ENCODE measurements around the gene GBGT1. TPM values are rescaled to one million over a fixed set of nuclear protein-coding genes. Genes with fewer than 3 reads are reported as not detected.
"Not testable (repeated sequence)": the region's sequence is repeated elsewhere in the genome, so short reads cannot be mapped to it uniquely, and the experiment has no call there.

Gene GBGT1
- 1 to 10 TPM; 3.6 to 4.1 TPM for total RNA-seq

- Mint-ChIP-seq H3K27ac (no peak within 1 kb of the TSS), H3K9me3 (no peaks in the 10 kb centered on the region), H3K27me3 (peaks cover 3% of the 10 kb centered on the region), H3K4me1 (ENCODE audit: low read depth) (no peaks in the 10 kb centered on the region), H3K36me3 (ENCODE audit: low read depth) (no peaks in the 10 kb centered on the region), H3K4me3 (peak within 1 kb of the TSS; percentile 67)
- ChIA-PET POLR2A (interaction anchor here (0.6 kb wide), 1 partner anchor 120 kb away, joined by 3 read pairs; no protein-coding TSS in a partner anchor), CTCF (interaction anchor here (1.4 kb wide), 1 partner anchor 18 kb away, joined by 5 read pairs; no protein-coding TSS in a partner anchor)
- intact Hi-C loops (cut with micrococcal nuclease): no loop called here
- peak; percentile 25 for DNase-seq
- peak; percentile 56 for ATAC-seq
- no peak for TF ChIP-seq CTCF (IDR thresholded peaks at IDR 0.05)
These were observed at the start of gene GBGT1 for GRCh38 chr9:133163504-133164172. GBGT1 (minus strand) TSS chr9:133163914; CDS start chr9:133162412, 1,502 bp downstream.

DNA sequence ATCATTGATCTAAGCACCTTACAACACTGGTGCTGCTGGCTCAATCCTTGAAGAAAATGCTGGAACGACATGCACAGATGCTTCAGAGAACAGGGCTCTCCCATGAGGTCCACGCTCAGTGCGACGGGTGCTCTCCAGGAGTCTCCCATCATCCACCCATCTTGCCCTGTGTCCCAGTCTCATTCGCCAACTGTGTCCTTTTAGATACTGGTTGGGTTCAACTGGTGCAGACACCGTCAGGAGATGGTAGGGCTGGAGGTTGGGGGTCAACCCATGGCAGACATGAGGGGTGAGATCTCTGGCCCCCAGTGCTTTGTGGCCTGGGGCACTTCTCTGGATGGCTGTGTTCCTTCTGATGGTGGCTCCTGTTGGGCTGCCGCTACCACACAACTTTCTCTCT is 46.9 kb upstream of the GBGT1 start:
- no peak overlapping the region for H3K4me3 Mint-ChIP-seq
- ChIA-PET CTCF (no interaction called here), POLR2A (no interaction called here)
- no peak for ATAC-seq
- no peak for TF ChIP-seq CTCF (IDR thresholded peaks at IDR 0.05)
- peaks cover 20% of the 10 kb centered on the region for H3K27me3 Mint-ChIP-seq
- H3K9me3 Mint-ChIP-seq: no peaks in the 10 kb centered on the region
- no peaks in the 10 kb centered on the region for H3K4me1 Mint-ChIP-seq (ENCODE audit: low read depth)
- no peaks in the 10 kb centered on the region for H3K36me3 Mint-ChIP-seq (ENCODE audit: low read depth)
- intact Hi-C loops (cut with micrococcal nuclease): no loop called here
- DNase-seq: no peak
- no peak overlapping the region for H3K27ac Mint-ChIP-seq

DNA sequence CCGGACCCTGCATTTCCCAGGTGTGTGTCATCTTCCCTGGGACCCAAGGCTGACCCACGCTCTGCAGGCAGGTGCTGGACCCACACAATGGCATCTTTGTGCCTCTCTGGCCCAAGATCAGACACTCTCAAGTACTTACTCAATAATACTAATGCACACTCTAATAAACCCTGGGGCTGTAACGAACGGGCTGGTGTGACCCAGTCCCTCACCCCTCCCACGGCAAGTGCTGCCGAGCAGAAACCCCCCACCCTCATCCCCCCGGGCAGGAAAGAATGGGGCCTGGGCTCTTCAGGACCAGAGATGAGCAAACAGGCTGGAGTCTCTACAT is 46.5 kb upstream of the GBGT1 start:
- no peak for TF ChIP-seq CTCF (IDR thresholded peaks at IDR 0.05)
- H3K36me3 Mint-ChIP-seq (ENCODE audit: low read depth): no peaks in the 10 kb centered on the region
- H3K4me1 Mint-ChIP-seq (ENCODE audit: low read depth): no peaks in the 10 kb centered on the region
- DNase-seq (no peak), ATAC-seq (no peak)
- no peak overlapping the region for H3K27ac Mint-ChIP-seq
- H3K9me3 Mint-ChIP-seq: no peaks in the 10 kb centered on the region
- peaks cover 17% of the 10 kb centered on the region for H3K27me3 Mint-ChIP-seq
- H3K4me3 Mint-ChIP-seq: no peak overlapping the region
- ChIA-PET CTCF (no interaction called here), POLR2A (no interaction called here)
- intact Hi-C loops (cut with micrococcal nuclease): no loop called here

GRCh38 chr9:133209327-133210201 is 45.9 kb upstream of the GBGT1 start:
- H3K9me3 Mint-ChIP-seq; ATAC-seq; intact Hi-C loops (cut with micrococcal nuclease); H3K27ac Mint-ChIP-seq; DNase-seq; H3K36me3 Mint-ChIP-seq (ENCODE audit: low read depth); CTCF ChIA-PET; POLR2A ChIA-PET; H3K4me3 Mint-ChIP-seq; H3K4me1 Mint-ChIP-seq (ENCODE audit: low read depth): not testable (repeated sequence)
- peaks cover 14% of the 10 kb centered on the region for H3K27me3 Mint-ChIP-seq

DNA sequence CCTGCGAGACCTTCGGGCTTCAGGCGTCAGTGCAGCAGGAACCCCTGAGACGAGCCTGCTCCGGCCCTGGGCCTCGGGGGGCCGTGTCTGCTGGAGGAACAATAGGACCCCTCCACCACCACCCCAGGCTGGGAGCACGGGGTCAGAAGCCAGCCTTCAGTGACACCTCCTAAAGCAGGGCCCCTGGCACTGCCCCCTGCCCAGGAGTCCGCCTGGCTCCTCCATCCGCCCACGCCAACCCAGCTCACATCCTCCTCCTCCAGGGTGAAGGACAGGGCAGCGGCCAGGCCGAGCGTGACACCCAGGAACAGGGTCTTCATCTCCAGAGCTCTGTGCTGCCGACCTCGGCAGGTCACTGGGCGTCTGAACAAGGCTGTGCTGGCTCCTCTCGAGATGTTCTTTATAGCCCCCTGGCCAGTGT is 45.2 kb upstream of the GBGT1 start, which contains the start of gene OBP2B:
TSS of gene OBP2B (minus strand) at position 371 of the 421 bp plus-strand sequence. CDS start at position 320, 51 bp downstream.
- CTCF ChIA-PET; H3K4me1 Mint-ChIP-seq (ENCODE audit: low read depth); H3K36me3 Mint-ChIP-seq (ENCODE audit: low read depth); POLR2A ChIA-PET; H3K4me3 Mint-ChIP-seq; intact Hi-C loops (cut with micrococcal nuclease); DNase-seq; H3K27ac Mint-ChIP-seq; H3K9me3 Mint-ChIP-seq; H3K27me3 Mint-ChIP-seq; ATAC-seq: not testable (repeated sequence)

GRCh38 chr9:133208171-133208879 is 44.6 kb upstream of the GBGT1 start:
- H3K27me3 Mint-ChIP-seq; H3K4me1 Mint-ChIP-seq (ENCODE audit: low read depth); H3K27ac Mint-ChIP-seq; H3K36me3 Mint-ChIP-seq (ENCODE audit: low read depth); intact Hi-C loops (cut with micrococcal nuclease); ATAC-seq; DNase-seq; H3K9me3 Mint-ChIP-seq; POLR2A ChIA-PET; CTCF ChIA-PET; H3K4me3 Mint-ChIP-seq: not testable (repeated sequence)

All from activated CD8-positive, alpha-beta T cell treated with anti-CD3 and anti-CD28 coated beads for 36 hours (primary cell).